Measurements from ENCODE around the gene EMP1. TPM values are rescaled to one million over a fixed set of nuclear protein-coding genes. Genes with fewer than 3 reads are reported as not detected.

EMP1 gene
- total RNA-seq, 2 donors from 2014 or later = 4.2 to 19.2 TPM

Other genes with a start within 250 kb of the EMP1 start
- not detected for gene GPRC5D, start 244.6 kb upstream of the EMP1 start, total RNA-seq
- gene HEBP1, start 196.5 kb upstream of the EMP1 start, total RNA-seq = 10 to 100 TPM; 28.3 to 30.4 TPM
- gene FAM234B, start 152.3 kb upstream of the EMP1 start, total RNA-seq = 1 to 10 TPM; 6.6 to 7.8 TPM
- not detected for gene GSG1, start 93.1 kb upstream of the EMP1 start, total RNA-seq

Data from activated T-cell treated with anti-CD3 and anti-CD28 coated beads, Interleukin-2, amount 50 U/mL, for 72 hours (primary cell).